Gastroesophageal sphincter (tissue), 3 donors: Measurements from ENCODE around the gene PGPEP1.

Source experiments
- EP300 ChIP-seq: sonication (generic); formaldehyde crosslinking; IDR thresholded peaks from one replicate; pipeline ENCODE4 v1.6.1; 2017; ENCODE audit warnings: antibody characterized with exemption, mild to moderate bottlenecking
- TF ChIP-seq, protein P1 (sequence below), 4 experiments: fragments of 200-600 bp in 2 of 4; fragments of 450-650 bp in 2 of 4; sonication (generic) in 1 of 4; IDR thresholded peaks; one replicate each; pipeline ENCODE4 v1.5.1; 2017 to 2019; ENCODE audit warnings: antibody characterized with exemption in 4 of 4, mild to moderate bottlenecking in 2 of 4, moderate library complexity in 2 of 4

DNA sequence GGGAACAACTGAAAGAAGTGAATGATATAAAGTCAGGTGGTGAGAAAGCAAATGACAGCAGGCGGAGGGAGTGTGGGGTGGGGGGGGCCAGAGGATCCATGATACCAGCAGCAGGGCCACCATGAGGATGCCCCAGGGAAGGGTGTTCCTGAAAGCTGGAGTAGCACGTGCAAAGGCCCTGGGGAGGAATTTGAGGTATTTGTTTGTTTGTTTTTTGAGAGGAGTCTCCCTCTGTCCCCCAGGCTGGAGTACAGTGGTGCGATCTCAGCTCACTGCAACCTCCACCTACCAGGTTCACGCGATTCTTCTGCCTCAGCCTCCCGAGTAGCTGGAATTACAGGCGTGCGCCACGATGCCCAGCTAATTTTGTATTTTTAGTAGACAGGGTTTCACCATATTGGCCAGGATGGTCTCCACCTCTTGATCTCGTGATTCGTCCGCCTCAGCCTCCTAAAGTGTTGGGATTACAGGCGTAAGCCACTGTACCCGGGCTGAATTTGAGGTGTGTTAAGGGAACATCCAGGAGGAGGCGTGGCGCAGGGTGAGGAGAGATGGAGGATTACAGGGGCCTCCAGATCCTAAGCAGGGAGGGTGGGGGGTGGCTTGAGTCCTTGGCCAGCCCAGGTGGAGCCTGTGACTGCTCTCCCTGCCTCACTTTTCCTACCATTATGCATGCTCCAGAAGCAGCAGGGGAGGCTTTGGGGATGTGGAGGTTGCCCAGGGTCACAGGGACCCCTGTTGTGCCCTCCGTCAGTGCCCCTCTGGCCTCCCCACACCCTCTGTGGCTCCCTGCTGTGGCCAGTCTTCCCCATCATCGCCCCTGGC, 46.5 kb upstream of the PGPEP1 start:
- TF ChIP-seq, protein P1, sequence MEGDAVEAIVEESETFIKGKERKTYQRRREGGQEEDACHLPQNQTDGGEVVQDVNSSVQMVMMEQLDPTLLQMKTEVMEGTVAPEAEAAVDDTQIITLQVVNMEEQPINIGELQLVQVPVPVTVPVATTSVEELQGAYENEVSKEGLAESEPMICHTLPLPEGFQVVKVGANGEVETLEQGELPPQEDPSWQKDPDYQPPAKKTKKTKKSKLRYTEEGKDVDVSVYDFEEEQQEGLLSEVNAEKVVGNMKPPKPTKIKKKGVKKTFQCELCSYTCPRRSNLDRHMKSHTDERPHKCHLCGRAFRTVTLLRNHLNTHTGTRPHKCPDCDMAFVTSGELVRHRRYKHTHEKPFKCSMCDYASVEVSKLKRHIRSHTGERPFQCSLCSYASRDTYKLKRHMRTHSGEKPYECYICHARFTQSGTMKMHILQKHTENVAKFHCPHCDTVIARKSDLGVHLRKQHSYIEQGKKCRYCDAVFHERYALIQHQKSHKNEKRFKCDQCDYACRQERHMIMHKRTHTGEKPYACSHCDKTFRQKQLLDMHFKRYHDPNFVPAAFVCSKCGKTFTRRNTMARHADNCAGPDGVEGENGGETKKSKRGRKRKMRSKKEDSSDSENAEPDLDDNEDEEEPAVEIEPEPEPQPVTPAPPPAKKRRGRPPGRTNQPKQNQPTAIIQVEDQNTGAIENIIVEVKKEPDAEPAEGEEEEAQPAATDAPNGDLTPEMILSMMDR (IDR thresholded peaks at IDR 0.05): no peak
- no peak for TF ChIP-seq EP300
